Gastroesophageal sphincter (tissue), 2 donors: ENCODE data around the gene NHS.

Experiments
- EP300 ChIP-seq: sonication (generic); formaldehyde crosslinking; IDR thresholded peaks from one replicate; pipeline ENCODE4 v1.6.1; 2017; ENCODE audit warnings: antibody characterized with exemption, mild to moderate bottlenecking
- POLR2AphosphoS5 ChIP-seq: sonication (generic); formaldehyde crosslinking; IDR thresholded peaks from one replicate; pipeline ENCODE4 v1.6.1; 2017; ENCODE audit warnings: antibody characterized with exemption

DNA sequence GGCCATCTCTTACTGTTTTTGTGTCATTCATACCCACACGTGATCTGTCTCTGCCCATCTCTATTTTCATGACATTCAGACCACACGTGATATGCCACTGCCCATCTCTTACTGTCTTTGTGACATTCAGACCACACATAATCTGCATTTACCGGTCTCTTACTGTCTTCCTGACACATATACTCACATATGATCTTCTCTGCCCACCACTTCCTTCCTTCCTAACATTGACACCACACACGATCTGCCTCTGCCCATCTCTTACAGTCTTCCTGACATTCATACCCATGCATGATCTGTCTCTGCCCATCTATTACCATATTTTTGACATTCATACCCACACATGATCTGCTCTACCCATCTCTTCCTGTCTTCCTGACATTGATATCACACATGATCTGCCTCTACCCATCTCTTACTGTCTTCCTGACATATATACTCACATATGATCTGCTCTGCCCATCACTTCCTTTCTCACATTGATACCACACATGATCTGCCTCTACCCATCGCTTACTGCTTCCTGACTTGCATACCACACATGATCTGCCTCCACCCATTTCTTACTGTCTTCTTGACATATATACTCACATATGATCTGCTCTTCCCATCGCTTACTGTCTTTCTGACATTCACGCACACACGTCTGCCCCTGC, 398.3 kb downstream of the NHS start:
- TF ChIP-seq POLR2AphosphoS5 (no peak), EP300 (no peak)
